H9 (cell line): Measurements from ENCODE around the gene BCCIP. TPM values are rescaled to one million over a fixed set of nuclear protein-coding genes. Genes with fewer than 3 reads are reported as not detected.

Experiments used
- DNase-seq: peaks from one replicate; pipeline ENCODE4 v3.0.0-alpha.2; 2017
- H2AFZ ChIP-seq: one replicate; pipeline ENCODE4 v1.6.1; 2013; ENCODE audit warnings: mild to moderate bottlenecking, low read length, control low read depth, moderate library complexity
- H2AK5ac ChIP-seq: 2 replicates; pipeline ENCODE4 v1.6.1; 2013; ENCODE audit warnings: low read length, control low read depth, mixed read lengths; ENCODE audit not compliant: insufficient read length
- H2BK120ac ChIP-seq: one replicate; pipeline ENCODE4 v1.6.1; 2013; ENCODE audit warnings: low read depth, mild to moderate bottlenecking, low read length, control low read depth, inconsistent platforms; ENCODE audit not compliant: poor library complexity, severe bottlenecking
- H2BK12ac ChIP-seq: 2 replicates; pipeline ENCODE4 v1.6.1; 2013; ENCODE audit warnings: low read length, control low read depth, mixed read lengths, low read depth; ENCODE audit not compliant: insufficient read length
- H2BK15ac ChIP-seq: 2 replicates; pipeline ENCODE4 v1.6.1; 2013; ENCODE audit warnings: low read depth, low read length, control low read depth
- H2BK20ac ChIP-seq: one replicate; pipeline ENCODE4 v1.6.1; 2013; ENCODE audit warnings: low read depth, mild to moderate bottlenecking, low read length, control low read depth, inconsistent platforms; ENCODE audit not compliant: poor library complexity, severe bottlenecking
- H2BK5ac ChIP-seq: 2 replicates; pipeline ENCODE4 v1.6.1; 2013; ENCODE audit warnings: low read length, control low read depth, mixed read lengths; ENCODE audit not compliant: insufficient read length
- H3K14ac ChIP-seq: 2 replicates; pipeline ENCODE4 v1.6.1; 2013; ENCODE audit warnings: low read length, control low read depth; ENCODE audit not compliant: insufficient read depth
- H3K18ac ChIP-seq: 2 replicates; pipeline ENCODE4 v1.6.1; 2013; ENCODE audit warnings: low read depth, mild to moderate bottlenecking, mixed read lengths, low read length, control low read depth; ENCODE audit not compliant: insufficient read length
- H3K23ac ChIP-seq: 2 replicates; pipeline ENCODE4 v1.6.1; 2013; ENCODE audit warnings: low read length, control low read depth, mixed read lengths, low read depth; ENCODE audit not compliant: insufficient read length
- H3K23me2 ChIP-seq: 2 replicates; pipeline ENCODE4 v1.6.1; 2013; ENCODE audit warnings: low read depth, mild to moderate bottlenecking, mixed read lengths, low read length, control low read depth; ENCODE audit not compliant: insufficient read length, poor library complexity, severe bottlenecking
- H3K27ac ChIP-seq: 2 replicates; pipeline ENCODE4 v1.5.1; 2013; ENCODE audit warnings: low read length, control low read depth, mixed read lengths, low read depth; ENCODE audit not compliant: insufficient read length
- H3K27me3 ChIP-seq: 2 replicates; pipeline ENCODE4 v1.6.1; 2013; ENCODE audit warnings: low read length, control low read depth, inconsistent platforms; ENCODE audit not compliant: insufficient read depth
- H3K4ac ChIP-seq: 2 replicates; pipeline ENCODE4 v1.6.1; 2013; ENCODE audit warnings: low read depth, mild to moderate bottlenecking, control low read depth, inconsistent platforms, low read length, moderate library complexity
- H3K4me1 ChIP-seq: 2 replicates; pipeline ENCODE4 v1.6.1; 2013; ENCODE audit warnings: low read length, control low read depth, inconsistent platforms; ENCODE audit not compliant: insufficient read depth
- H3K4me2 ChIP-seq: 2 replicates; pipeline ENCODE4 v1.6.1; 2013; ENCODE audit warnings: low read length, control low read depth, mixed read lengths; ENCODE audit not compliant: insufficient read length, insufficient read depth
- H3K56ac ChIP-seq: 2 replicates; pipeline ENCODE4 v1.6.1; 2013; ENCODE audit warnings: low read depth, mild to moderate bottlenecking, mixed read lengths, low read length, control low read depth; ENCODE audit not compliant: insufficient read length
- H3K79me1 ChIP-seq: 2 replicates; pipeline ENCODE4 v1.6.1; 2013; ENCODE audit warnings: low read depth, mild to moderate bottlenecking, moderate library complexity, low read length, control low read depth, inconsistent platforms; ENCODE audit not compliant: insufficient read depth, poor library complexity, severe bottlenecking
- H3K79me2 ChIP-seq: 2 replicates; pipeline ENCODE4 v1.6.1; 2013; ENCODE audit warnings: low read length, control low read depth, inconsistent platforms; ENCODE audit not compliant: insufficient read depth
- H3K9ac ChIP-seq: 2 replicates; pipeline ENCODE4 v1.6.1; 2013; ENCODE audit warnings: low read length, control low read depth, mixed read lengths; ENCODE audit not compliant: insufficient read length; ENCODE audit errors: extremely low read depth
- H3K9me3 ChIP-seq: one replicate; pipeline ENCODE4 v1.6.1; 2013; ENCODE audit warnings: low read depth, low read length, inconsistent platforms; ENCODE audit not compliant: control insufficient read depth
- H3T11ph ChIP-seq: one replicate; pipeline ENCODE4 v1.6.1; 2013; ENCODE audit warnings: mild to moderate bottlenecking, low read length, control low read depth, inconsistent platforms
- H4K20me1 ChIP-seq: one replicate; pipeline ENCODE4 v1.6.1; 2013; ENCODE audit not compliant: control insufficient read depth, insufficient read length, insufficient read depth
- H4K5ac ChIP-seq: 2 replicates; pipeline ENCODE4 v1.6.1; 2013; ENCODE audit warnings: low read depth, mild to moderate bottlenecking, mixed read lengths, low read length, control low read depth; ENCODE audit not compliant: insufficient read length
- H4K8ac ChIP-seq: replicated peaks from 2 replicates; pipeline ENCODE4 v1.6.1; 2013; ENCODE audit warnings: low read length, control low read depth, mixed read lengths, low read depth; ENCODE audit not compliant: insufficient read length
- H4K91ac ChIP-seq: 2 replicates; pipeline ENCODE4 v1.6.1; 2013; ENCODE audit warnings: low read depth, mild to moderate bottlenecking, moderate library complexity, mixed read lengths, low read length, control low read depth; ENCODE audit not compliant: insufficient read length
- H3K27ac Mint-ChIP-seq, 3 experiments: 2 replicates in 2 of 3; 3 replicates in 1 of 3; pipeline ENCODE4 v1.8.0; 2020 to 2021; ENCODE audit warnings: mixed read lengths in 3 of 3, mild to moderate bottlenecking in 1 of 3, moderate library complexity in 1 of 3
- H3K27me3 Mint-ChIP-seq: 2 replicates; pipeline ENCODE4 v1.8.0; 2021; ENCODE audit warnings: low read depth, mild to moderate bottlenecking, moderate library complexity, mixed read lengths
- H3K36me3 Mint-ChIP-seq, 3 experiments: 2 replicates in 2 of 3; 3 replicates in 1 of 3; pipeline ENCODE4 v1.8.0; 2020 to 2021; ENCODE audit warnings: low read depth in 3 of 3, mixed read lengths in 3 of 3; ENCODE audit not compliant: insufficient read depth in 1 of 3
- H3K4me1 Mint-ChIP-seq, 2 experiments: 2 replicates each; pipeline ENCODE4 v1.8.0; 2020; ENCODE audit warnings: mixed read lengths in 2 of 2
- H3K4me3 Mint-ChIP-seq, 2 experiments: 2 replicates in 1 of 2; 3 replicates in 1 of 2; pipeline ENCODE4 v1.8.0; 2020 to 2021; ENCODE audit warnings: mild to moderate bottlenecking in 2 of 2, mixed read lengths in 2 of 2, moderate library complexity in 1 of 2
- H3K9me3 Mint-ChIP-seq, 2 experiments: 2 replicates in 1 of 2; 3 replicates in 1 of 2; pipeline ENCODE4 v1.8.0; 2020; ENCODE audit warnings: mild to moderate bottlenecking in 2 of 2, mixed read lengths in 2 of 2, moderate library complexity in 1 of 2
- CTCF ChIP-seq: fragments of 200-600 bp; sonication (generic); conservative IDR thresholded peaks from 3 replicates; pipeline ENCODE4 v1.8.0; 2021; ENCODE audit warnings: antibody characterized with exemption, mild to moderate bottlenecking
- WGBS: extraction: QIAGEN DNeasy Blood & Tissue Kit; methylation state at CpG from one replicate; pipeline ENCODE4 v1.1.7; 2013; ENCODE audit warnings: missing lambda C conversion rate, low lambda C conversion rate, mixed read lengths; ENCODE audit not compliant: insufficient read length; ENCODE audit errors: extremely low coverage; 5-methylcytosine and 5-hydroxymethylcytosine counted together
- total RNA-seq: library from RNA; stranded (reverse); gene quantifications from 2 replicates; pipeline ENCODE4 v1.2.1, GENCODE V29; 2021

The BCCIP gene
- total RNA-seq, 1 experiment from 2014 or later: 119 TPM

GRCh38 chr10:125850766-125851731 lies 27.7 kb downstream of the BCCIP start:
- Histone ChIP-seq H3K4ac (no peak overlapping the region), H3K9me3 (no peaks in the 10 kb centered on the region), H2BK15ac (no peak overlapping the region), H3K9ac (no peak overlapping the region), H4K91ac (no peak overlapping the region), H3K14ac (no peak overlapping the region), H3K79me1 (no peaks in the 10 kb centered on the region), H3K56ac (no peak overlapping the region), H4K20me1 (no peaks in the 10 kb centered on the region), H3K23me2 (no peaks in the 10 kb centered on the region), H3T11ph (no peak overlapping the region), H2BK12ac (no peak overlapping the region), H2AK5ac (no peak overlapping the region), H2BK120ac (no peak overlapping the region), H2BK20ac (no peak overlapping the region), H2BK5ac (no peak overlapping the region), H4K8ac (no peak overlapping the region), H2AFZ (no peak overlapping the region), H3K23ac (no peak overlapping the region), H3K79me2 (no peaks in the 10 kb centered on the region), H3K27me3 (no peaks in the 10 kb centered on the region), H3K4me1 (no peaks in the 10 kb centered on the region), H4K5ac (no peak overlapping the region), H3K27ac (no peak overlapping the region), H3K18ac (no peak overlapping the region), H3K4me2 (no peak overlapping the region)
- no CpG with 5 or more reads among the region's 2 CpGs for WGBS
- H3K9me3 Mint-ChIP-seq: no peaks in the 10 kb centered on the region
- H3K27me3 Mint-ChIP-seq: no peaks in the 10 kb centered on the region
- peak overlapping the region in 1 of 3 experiments; percentile 66; a peak in 2 of 7 replicates for H3K27ac Mint-ChIP-seq
- DNase-seq: no peak
- H3K4me1 Mint-ChIP-seq: no peaks in the 10 kb centered on the region
- no peak for TF ChIP-seq CTCF
- no peak overlapping the region for H3K4me3 Mint-ChIP-seq
- peaks cover 13 to 42% (median 30%) of the 10 kb centered on the region in 3 experiments for H3K36me3 Mint-ChIP-seq
